HFFc6 (cell line): ENCODE measurements around the gene NRBF2. TPM values are rescaled to one million over a fixed set of nuclear protein-coding genes. Genes with fewer than 3 reads are reported as not detected.
A peak's percentile ranks its signal among the peaks of the same experiment; 100 is the strongest.
"Not testable (repeated sequence)": the region's sequence is repeated elsewhere in the genome, so short reads cannot be mapped to it uniquely, and the experiment has no call there.

Experiments used
- DNase-seq: peaks from one replicate; pipeline ENCODE4 v3.0.0-alpha.2; 2018
- H3K27ac Mint-ChIP-seq: 2 replicates; pipeline ENCODE4 v1.8.0; 2020; ENCODE audit warnings: mild to moderate bottlenecking, mixed read lengths
- H3K27me3 Mint-ChIP-seq: 2 replicates; pipeline ENCODE4 v1.8.0; 2021; ENCODE audit warnings: mild to moderate bottlenecking, moderate library complexity, mixed read lengths; ENCODE audit not compliant: insufficient read depth
- H3K36me3 Mint-ChIP-seq: 2 replicates; pipeline ENCODE4 v1.8.0; 2021; ENCODE audit warnings: low read depth, mixed read lengths
- H3K4me1 Mint-ChIP-seq: 2 replicates; pipeline ENCODE4 v1.8.0; 2020; ENCODE audit warnings: low read depth, mixed read lengths
- H3K4me3 Mint-ChIP-seq: 2 replicates; pipeline ENCODE4 v1.8.0; 2020; ENCODE audit warnings: mild to moderate bottlenecking, moderate library complexity, mixed read lengths
- H3K9me3 Mint-ChIP-seq: 2 replicates; pipeline ENCODE4 v1.8.0; 2020; ENCODE audit warnings: mild to moderate bottlenecking, mixed read lengths
- CTCF ChIP-seq: fragments of 200-600 bp; sonication (generic); IDR thresholded peaks from 2 replicates; pipeline ENCODE4 v1.5.0; 2021; ENCODE audit warnings: antibody characterized with exemption, mild to moderate bottlenecking
- long read RNA-seq: library from polyadenylated mRNA; unstranded; transcript quantifications from one replicate; pipeline ENCODE4 v2.0.0, GENCODE V29; 2019
- total RNA-seq, 6 experiments: library from RNA; stranded (reverse); fragmentation: NEBNext Ultra II Directional; extraction: Animal tissue kit (Norgen Biotek cat#: 25700); gene quantifications; 2 replicates in 1 of 6; 3 replicates in 5 of 6; pipeline ENCODE4 v1.2.3, GENCODE V29; 2021

Gene NRBF2
- 10 to 100 TPM; 25.6 to 31.2 (median 28.0) TPM for total RNA-seq
- long read RNA-seq, transcript NRBF2-201 (4 exons, 1,853 nt): major isoform, 55 of 61 reads
- long read RNA-seq, partial matches to known transcripts: 0 of 61 reads
- long read RNA-seq, other reads (novel, unspliced or antisense): 6 of 61 reads

GRCh38 chr10:63133056-63133820, at the start of gene NRBF2:
NRBF2 (plus strand) TSS chr10:63133328; CDS start chr10:63133471, 143 bp downstream.
- peak within 1 kb of the TSS; percentile 92 for H3K27ac Mint-ChIP-seq
- peak; percentile 95 for DNase-seq
- peak; percentile 69 for TF ChIP-seq CTCF
- peaks cover 10% of the 10 kb centered on the region for H3K36me3 Mint-ChIP-seq
- H3K4me1 Mint-ChIP-seq: peaks cover 32% of the 10 kb centered on the region
- peaks cover 5% of the 10 kb centered on the region; the same call in 1 of the 2 replicates for H3K9me3 Mint-ChIP-seq
- peaks cover 3% of the 10 kb centered on the region for H3K27me3 Mint-ChIP-seq
- H3K4me3 Mint-ChIP-seq: peak within 1 kb of the TSS; percentile 94

- not testable (repeated sequence) for H3K27ac Mint-ChIP-seq, H3K27me3 Mint-ChIP-seq, H3K4me3 Mint-ChIP-seq, DNase-seq, H3K9me3 Mint-ChIP-seq, H3K36me3 Mint-ChIP-seq
- peaks cover 15% of the 10 kb centered on the region for H3K4me1 Mint-ChIP-seq
Measured at GRCh38 chr10:63083406-63083805, 49.7 kb upstream of the NRBF2 start.

GRCh38 chr10:63083904-63084689, 49.0 kb upstream of the NRBF2 start:
- no peak overlapping the region for H3K4me3 Mint-ChIP-seq
- peak; percentile 82 for TF ChIP-seq CTCF
- peaks cover 3% of the 10 kb centered on the region for H3K27me3 Mint-ChIP-seq
- no peaks in the 10 kb centered on the region for H3K36me3 Mint-ChIP-seq
- no peaks in the 10 kb centered on the region for H3K9me3 Mint-ChIP-seq
- H3K4me1 Mint-ChIP-seq: peaks cover 15% of the 10 kb centered on the region
- no peak overlapping the region for H3K27ac Mint-ChIP-seq
- DNase-seq: peak; percentile 74

GRCh38 chr10:63084690-63085382, 48.3 kb upstream of the NRBF2 start:
- no peak for TF ChIP-seq CTCF
- Mint-ChIP-seq H3K27ac (no peak overlapping the region), H3K36me3 (no peaks in the 10 kb centered on the region), H3K27me3 (peaks cover 3% of the 10 kb centered on the region), H3K4me3 (no peak overlapping the region), H3K4me1 (peaks cover 15% of the 10 kb centered on the region), H3K9me3 (no peaks in the 10 kb centered on the region)
- DNase-seq: no peak

- Mint-ChIP-seq H3K36me3 (no peaks in the 10 kb centered on the region), H3K27me3 (no peaks in the 10 kb centered on the region; the same call in none of the 2 replicates), H3K27ac (no peak overlapping the region), H3K9me3 (no peaks in the 10 kb centered on the region), H3K4me3 (no peak overlapping the region), H3K4me1 (no peaks in the 10 kb centered on the region)
- no peak for TF ChIP-seq CTCF
- DNase-seq: no peak
Measured at GRCh38 chr10:63093227-63093626, 39.9 kb upstream of the NRBF2 start.
